GM03348 (cell line): ENCODE data around the gene CSGALNACT2.
"Not testable (repeated sequence)": the region's sequence is repeated elsewhere in the genome, so short reads cannot be mapped to it uniquely, and the experiment has no call there.

Experiments used
- DNase-seq: peaks from one replicate; pipeline ENCODE4 v3.0.0; 2012; ENCODE audit warnings: low spot score

The CSGALNACT2 gene

DNA sequence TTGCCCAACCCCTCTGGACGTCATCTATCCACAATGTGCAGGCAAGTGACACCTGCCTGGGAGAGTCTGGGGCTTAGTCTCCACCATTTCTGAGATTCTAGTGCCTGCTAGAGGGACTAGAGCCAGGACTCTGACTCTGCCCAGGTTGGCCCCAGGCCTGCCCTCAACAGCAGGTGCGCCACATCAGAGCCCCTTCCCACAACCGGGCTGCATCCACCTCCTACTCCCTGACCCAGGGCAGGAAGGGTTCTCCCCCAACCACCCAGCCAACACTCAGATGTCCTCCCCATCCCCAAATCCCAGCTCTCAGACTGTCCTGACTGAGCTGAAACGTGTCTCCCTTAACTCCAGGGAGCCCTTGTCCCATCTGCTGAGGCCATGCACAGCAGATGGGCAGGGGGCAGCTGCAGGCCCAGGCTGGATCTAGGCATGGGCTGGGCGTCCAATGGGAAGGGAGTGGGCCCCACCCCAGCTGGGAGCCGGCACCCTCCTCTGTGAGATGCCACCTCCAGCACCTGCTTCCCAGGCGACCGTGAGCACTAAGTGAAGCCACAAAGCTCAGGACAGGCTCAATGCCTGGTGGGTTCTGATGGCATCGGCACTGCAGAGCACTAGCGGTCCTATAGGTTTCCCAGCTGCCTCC lies 79.4 kb downstream of the CSGALNACT2 start:
- no peak for DNase-seq

DNA sequence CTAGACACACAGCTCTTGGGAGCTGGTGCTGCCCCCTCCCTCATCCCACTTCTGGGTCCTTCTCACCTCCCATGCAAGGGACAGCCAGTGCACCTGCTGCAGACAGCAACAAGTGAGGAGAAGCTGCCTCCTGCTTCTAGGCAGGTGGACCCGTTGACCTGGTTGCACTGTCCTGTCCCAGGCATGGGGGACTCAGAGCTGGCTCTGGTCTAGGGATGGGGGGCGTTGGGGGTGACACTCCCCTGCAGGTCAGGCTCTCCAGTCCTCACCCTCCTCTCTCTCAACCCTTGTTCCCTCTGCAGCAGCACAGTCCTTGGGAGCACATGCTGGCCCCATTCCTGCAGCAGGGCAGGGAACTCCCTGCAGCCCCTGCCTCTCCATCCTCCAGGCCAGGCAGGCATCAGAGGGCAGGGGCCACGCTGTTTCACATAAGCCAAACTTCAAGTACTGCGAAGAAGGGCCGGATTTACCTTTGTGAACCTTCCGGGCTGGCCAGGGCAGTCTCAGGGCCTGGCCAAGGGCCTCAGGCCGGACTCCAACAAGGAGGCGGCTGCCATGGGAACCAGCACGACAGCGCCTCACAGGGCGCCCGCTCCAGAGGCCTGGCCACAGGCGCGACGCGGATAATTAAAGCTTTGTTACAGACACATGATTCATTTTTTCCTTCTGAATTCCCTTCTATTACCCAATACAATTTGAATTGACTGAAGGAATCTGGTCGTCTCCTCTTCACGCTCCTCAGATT lies 80.1 kb downstream of the CSGALNACT2 start:
- DNase-seq = peak; percentile 88

DNA sequence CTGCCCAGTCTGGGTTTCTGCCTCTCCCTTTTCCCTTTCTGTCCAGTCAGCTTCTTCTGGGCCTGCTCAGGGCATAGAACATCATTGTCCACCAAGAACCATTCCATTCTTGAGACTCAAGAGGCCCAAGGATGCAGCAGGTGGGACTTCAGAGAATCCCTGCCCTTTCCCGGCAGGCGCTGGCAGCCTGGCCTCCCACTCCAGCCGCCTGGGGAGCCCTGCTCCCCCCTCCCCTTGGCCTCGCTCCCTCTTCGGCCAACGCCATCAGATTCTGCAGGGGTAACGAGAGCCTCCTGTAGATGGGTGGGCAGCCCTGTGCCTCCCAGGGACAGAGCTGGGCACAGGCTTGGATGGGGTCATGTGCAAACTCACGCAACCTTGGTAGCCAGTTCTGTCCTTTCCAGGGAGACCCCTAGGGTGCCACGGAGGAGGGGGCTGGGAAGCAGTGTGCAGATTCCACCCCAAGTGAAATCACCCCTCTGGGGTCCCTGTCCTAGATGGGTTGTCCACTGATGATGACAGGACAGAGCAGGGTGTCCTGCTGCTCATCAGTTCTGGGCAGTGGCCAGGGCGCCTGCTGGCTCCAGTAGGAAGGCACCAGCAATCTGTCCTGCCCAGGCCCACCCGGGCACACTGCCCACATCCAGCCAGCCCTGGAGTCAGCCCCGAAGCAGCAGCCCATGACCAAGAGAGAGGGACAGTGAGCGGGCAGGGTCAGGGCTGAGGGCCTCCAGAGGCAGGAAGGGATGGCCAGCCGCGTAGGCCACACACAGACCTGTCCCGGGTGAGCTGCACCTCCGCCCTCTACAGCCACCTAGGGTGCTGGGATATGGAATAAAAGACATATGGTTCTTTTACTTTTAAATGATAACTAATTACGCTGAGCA lies 80.9 kb downstream of the CSGALNACT2 start:
- DNase-seq = no peak

DNA sequence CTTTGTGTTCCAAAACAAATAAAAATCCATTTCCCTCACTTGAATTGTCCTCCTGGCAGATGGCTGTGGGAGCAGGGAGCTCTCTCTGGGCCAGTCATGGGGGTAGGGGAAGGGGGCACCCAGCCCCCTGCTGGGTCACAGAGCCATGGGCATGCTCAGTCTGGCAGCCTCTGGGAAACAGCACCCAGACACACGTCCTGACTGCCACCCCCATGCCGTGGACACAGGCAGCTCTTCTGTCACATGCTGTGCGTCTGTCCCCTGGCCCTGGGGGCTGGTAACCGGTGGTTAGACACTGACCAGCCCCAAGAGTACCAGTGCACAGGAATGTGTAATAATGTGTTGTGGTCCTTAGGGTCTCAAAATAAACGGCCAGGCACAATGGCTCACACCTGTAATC lies 81.6 kb downstream of the CSGALNACT2 start:
- DNase-seq = no peak

DNA sequence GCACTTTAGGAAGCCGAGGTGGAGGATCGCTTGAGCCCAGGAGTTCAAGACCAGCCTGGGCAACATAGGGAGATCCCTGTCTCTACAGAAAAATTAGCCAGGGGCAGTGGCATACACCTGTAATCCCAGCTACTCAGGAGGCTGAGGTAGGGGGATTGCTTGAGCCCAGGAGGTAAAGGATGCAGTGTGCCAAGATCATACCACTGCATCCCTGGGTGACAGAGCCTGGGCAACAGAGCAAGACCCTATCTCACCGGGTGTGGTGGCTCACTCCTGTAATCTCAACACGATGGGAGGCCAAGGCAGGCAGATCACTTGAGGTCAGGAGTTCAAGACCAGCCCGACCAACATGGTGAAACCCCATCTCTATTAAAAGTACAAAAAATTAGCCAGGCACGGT lies 82.0 kb downstream of the CSGALNACT2 start:
- not testable (repeated sequence) for DNase-seq

DNA sequence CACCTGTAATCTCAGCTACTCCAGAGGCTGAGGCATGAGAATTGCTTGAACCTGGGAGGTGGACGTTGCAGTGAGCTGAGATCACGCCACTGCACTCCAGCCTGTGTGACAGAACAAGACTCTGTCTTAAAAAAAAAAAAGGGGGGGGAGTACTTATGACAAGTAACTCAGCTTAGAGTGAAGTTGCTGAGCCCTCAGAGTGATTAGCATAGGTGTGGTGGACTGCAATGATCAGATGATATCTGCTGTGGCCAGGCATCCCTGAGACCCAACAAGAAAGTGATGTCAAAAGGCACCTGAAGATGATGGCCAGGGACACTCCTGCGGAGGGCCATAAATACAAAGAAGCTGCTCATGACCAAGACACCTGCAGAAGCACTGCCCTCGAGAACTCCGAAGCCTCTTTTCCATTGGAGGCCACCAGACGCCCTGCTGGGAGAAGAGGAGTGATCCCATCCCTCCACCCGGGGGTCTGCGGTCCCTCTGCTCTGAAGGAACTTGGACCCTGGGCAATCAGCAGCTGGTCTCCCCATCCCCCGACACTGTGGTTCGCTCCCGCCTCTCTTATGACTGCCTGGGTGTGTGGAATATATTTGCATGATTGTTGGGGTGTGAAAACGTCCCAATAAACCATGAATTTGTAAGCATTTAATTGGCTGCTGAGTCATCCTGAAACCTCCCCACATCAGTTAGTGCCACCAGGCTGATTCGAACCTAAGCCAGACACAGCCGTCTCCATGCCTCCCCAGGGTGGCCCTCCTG lies 82.6 kb downstream of the CSGALNACT2 start:
- DNase-seq = no peak

DNA sequence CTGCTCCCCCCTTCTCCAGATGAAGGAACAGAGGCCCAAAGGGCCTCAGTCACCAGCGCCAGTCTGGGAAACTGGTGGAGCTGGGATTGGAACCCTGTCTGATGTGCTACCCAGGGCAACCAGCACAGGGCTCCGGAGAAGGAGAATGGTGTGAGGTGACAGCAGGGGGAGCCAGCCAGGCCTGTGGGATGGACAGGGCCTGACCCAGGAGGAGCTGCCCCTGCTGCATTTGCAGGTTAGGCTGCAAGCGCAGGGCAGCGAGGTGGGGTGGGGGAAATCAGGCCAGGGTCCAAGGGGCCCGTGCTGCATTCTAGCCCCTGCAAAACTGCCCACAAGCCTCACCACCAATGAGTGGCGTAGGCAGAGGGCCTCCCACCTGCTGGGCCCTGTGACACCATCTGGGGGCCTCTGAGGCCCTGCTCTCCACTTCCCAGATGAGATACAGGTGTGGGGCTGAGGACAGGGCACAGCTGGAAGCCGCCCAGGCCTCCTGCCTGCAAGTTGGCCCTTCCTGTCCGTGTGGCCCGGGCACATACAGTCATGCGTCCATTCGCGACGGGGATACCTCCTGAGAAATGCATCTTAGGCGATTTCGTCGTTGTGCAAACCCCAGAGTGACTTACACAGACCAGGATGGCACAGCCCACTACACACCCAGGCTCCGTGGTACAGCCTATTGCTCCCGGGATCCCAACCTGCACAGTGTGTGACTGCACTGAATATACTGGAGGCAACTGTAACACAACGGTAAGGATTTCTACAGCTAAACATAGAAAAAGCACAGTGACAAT lies 83.4 kb downstream of the CSGALNACT2 start:
- no peak for DNase-seq

DNA sequence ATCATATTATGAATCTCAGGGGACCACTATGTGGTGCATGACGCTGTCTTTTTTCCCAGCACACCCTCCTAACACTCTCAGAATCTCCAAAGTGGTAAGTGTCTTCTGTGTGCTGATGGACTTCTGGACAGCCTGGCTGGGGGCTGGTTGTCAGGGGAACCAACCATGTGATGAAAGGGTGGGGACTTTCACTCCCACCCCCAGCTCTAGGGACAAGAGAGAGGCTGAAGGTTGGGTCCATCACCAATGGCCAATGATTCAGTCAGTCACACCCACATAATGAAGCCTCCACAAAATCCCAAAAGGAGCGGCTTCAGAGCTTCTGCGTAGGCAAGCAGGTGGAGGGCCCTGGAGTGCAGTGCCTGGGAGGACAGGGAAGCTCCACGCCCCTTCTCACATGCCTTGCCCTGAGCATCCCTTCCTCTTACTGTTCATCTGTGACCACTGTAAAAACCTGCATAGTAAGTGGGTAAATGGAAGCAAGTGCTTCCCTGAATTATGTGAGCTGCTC lies 84.0 kb downstream of the CSGALNACT2 start:
- no peak for DNase-seq

DNA sequence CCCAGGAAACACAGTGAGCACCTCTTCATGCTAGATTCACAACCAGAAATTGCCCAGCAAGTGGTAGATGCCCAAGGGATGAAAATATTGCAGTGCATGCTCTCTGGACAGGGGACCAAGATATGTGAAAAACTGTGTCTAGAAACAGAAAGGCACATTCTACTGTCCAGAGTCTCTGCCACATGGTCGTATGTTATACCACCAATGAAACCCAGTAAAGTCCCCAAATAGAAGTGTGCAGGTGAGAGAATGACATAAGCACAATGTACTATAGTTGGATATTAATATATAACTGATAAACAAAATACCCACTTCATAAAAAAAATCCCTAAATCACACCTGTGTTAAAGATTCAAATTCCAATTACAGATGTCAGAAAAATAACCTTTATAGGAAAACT lies 84.8 kb downstream of the CSGALNACT2 start:
- no peak for DNase-seq

DNA sequence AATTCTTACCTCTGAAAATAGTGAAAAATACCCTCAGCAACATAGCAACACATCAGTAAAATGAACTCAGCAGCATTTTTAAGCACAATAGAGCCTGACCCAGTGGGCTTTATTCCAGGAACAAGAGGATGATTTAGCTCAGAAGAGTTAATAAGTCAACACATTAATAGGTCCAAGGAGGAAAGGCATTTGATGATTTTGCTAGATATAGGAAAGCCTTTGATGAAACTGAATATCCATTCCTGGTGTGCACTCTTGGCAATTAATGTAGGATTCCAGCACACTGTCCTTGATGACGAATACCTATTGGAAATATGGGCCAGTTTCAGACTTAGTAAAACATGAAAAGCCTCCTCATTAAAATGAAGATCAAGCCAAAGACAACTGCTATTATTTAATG lies 86.1 kb downstream of the CSGALNACT2 start:
- no peak for DNase-seq

DNA sequence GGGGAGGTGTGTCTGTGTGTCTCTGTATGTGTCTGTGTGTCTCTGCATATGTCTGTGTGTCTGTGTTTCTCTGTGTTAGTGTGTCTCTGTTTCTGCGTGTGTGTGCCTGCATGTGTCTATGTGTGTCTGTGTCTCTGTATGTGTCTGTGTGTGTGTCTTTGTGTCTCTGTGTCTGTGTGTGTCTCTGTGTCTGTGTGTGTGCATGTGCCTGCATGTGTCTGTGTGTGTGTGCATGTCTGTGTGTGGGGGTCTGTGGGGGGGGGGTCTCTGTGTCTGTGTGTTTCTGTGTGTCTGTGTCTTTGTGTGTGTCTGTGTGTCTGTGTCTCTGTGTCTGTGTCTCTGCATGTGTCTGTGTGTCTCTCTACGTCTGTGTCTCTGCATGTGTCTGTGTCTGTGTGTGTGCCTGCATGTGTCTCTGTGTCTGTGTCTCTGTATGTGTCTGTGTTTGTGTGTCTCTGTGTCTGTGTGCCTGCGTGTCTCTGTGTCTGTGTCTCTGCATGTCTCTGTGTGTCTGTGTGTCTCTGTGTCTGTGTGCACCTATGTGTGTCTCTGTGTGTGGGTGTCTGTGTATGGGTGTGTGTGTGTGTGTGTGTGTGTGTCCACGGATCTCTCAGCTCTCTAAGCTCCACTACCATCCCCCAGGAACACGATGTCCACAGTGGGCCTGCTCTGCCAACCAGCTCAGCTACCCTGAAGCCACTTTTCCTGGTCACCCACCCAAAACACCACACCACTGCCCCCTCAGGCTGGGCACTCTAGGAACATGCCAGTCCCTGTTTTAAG lies 87.0 kb downstream of the CSGALNACT2 start:
- DNase-seq = no peak

DNA sequence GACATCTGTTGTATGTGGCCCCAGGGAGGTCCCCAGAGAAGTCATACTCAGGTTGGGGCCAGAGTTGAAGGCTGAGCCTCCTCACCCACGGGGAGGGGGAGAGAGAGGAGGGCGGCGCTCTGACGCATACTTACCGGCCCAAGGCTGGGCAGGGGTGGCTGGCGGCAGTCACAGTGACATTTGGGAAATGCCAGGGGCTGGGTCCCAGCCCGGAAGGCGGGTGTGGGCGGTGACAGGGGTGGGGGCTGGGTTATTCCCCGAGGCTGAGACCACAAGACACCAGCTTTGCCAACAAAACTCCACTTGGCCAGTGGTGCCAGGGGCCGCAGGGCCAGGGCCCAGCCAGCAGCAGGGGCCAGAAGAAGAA lies 87.5 kb downstream of the CSGALNACT2 start:
- no peak for DNase-seq

DNA sequence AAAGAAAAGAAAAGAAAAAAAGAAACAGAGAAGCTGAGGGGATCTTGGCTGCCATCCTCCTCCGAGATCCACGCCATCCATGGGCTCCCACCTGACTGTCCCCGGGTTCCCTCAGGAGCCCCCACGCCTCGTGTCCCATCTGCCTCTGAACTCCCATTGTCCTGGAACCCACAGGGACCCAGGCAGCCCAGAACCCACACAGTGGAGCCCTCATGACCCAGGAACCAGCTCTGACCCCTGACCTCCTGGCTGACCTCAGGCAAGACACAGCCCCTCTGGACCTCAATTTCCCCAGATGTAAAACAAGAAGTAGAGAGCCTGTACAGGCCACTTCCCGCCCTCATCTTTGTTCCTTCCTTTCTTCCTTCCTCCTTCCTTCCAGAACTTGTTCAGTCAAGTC lies 88.2 kb downstream of the CSGALNACT2 start:
- DNase-seq = no peak

DNA sequence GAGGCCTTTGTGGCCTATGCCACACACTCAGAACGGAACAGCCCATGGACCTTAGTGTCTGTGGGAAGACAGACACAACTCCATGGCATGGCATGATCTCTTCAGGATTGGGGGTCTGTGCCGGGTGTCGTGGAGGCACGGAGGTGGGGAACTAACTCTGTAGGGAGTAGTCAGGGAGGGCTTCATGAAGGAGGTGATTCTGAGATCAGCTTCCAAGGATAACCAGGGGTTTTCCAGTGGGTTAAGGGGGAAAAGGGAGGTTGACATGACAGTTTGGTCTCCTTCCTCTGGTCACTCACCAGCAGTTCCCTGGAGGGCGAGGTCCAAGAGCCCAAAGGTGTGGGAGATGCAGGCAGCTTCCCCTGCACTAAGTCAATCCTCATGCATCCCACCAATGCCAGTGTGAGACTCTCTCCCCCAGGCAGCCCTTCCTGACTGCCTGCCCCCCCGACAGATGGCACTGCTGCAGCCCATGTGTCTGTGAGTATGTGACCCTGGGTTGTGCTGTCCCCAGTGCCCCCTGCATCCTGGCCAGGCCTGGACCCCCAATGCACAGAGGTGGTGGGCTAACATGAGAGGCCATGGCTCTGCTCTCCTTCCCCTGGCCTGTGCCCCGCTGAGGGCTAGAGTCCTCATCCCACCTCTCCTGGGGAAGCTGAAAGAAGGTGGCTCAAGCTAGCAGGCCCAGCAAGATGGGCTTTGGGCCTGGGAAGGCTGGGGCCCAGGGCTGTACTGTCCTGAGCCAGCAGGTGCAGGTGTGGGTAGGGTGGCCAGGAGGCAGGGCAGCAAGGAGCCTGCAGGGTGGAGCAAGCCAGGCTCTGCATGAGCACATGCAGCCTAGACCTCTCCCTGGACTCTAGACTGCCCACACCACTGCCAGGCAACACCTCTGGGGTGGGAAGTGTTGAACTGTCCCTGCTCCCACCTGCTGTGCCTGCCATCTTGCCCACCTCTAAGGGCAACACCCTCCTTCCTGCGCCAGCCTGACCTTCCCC lies 88.9 kb downstream of the CSGALNACT2 start:
- DNase-seq = no peak

DNA sequence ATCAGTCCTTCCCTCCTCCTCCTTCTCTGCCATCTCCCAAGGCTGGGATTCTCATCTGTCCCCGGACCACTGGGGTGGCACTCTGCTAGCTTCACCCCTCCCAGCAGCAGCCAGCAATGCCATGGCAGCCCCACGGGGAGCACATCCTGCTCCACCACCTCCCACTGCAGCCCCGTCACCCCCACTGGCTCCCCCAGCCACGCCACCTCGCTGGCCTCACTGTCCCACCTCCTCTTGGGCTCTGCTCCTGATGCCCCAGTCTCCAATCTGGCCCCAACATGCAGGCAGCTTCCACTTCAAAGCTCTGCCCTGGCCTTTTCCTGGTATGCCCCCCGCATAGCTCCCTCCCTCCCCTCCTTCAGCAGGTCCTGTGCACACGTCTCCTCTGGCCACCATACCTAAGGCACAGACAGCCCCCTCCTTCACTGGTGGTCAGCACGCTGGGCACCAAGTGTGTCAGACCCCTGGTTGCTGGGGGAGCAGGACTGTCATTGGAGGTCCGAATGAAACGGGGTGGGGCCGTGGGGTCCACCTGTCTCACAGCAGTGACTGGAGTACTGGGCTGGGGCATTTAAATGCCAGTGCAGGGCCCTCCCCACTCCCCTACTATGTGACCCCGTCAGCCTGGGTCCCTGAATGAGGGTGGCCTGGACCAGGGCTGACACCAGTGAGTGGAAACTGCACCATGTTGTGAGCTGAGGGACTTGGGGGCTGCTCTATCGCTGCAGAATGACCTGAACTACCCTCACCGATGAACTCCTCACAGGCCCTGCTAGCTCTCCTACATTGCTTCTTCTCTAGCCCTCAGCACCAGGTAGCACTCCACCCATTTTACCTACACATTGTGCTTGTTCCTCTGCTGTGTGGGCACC lies 89.9 kb downstream of the CSGALNACT2 start:
- no peak for DNase-seq

DNA sequence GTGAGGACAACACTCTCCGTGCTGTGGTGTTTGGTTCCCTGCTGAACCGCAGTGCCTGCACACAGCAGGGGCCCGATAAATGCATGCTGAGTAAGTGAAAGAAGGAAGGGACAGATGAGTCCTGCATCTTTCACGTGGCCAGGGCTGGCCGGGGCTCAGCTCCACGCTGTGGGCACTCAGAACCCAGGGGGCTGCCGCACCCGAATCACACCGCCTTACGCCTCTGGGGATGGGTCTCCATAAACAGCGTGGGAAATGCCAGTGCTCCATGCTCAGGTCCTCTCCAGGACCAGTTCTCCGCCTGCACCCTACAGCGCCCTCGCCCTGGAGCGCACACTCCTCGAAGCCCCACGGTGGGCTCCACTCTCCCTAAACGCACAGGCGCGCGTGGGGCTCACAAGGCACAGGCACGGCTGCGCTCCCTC lies 90.5 kb downstream of the CSGALNACT2 start:
- DNase-seq = no peak

DNA sequence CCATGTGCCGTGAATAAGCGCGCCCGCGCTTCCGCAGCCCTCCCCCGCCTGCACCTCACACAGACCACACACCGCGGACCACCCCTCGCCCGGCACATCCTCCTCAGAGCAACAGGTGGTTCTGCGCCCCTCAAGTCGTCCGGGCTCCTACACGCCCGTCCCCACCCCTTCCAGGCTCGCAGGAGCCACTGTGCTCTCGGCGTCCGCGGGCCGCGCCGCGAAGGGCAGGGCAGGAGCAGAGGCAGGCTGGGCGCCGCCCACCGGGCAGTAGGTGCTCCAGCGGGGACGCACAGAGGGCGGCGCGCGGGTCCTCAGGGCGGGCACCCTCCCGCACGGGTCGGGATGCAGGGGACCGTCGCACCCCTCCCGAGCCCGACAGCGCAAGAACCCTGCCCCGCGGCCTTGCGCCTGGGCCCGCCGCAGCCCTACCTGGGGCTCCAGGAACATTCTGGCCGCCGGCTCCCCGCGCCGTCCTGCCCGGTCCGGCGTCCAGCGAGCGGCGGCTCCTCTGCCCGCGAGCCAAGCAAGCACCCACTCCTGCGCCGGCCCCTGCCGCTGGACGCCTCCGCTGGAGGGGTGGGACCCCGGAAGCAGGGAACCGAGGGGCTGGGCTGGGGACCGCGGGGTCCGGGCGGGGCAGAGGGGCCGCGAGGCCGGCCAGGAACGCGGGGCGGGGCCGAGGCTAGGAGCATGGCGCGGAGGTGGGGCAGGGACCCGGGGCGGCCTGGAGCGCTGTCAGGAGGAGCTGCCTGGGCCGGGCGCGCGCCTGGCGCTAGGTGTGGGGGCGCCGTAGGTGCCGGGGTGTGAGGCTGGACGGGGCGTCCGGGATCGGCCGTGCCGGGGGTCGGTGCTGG lies 91.2 kb downstream of the CSGALNACT2 start:
- DNase-seq = no peak
